T-helper 1 cell treated with Interleukin-12 subunit alpha and Interleukin-12 subunit beta and Interleukin-4 antibody, amounts not matched to agents 30 μg/mL and 1 μg/mL, for 36 hours (primary cell): ENCODE measurements around the gene ZBTB1.

Experiments used
- H3K27ac Mint-ChIP-seq: one replicate; pipeline ENCODE4 v1.8.0; 2021; ENCODE audit warnings: mild to moderate bottlenecking, mixed read lengths
- H3K27me3 Mint-ChIP-seq: one replicate; pipeline ENCODE4 v1.8.0; 2021; ENCODE audit warnings: low read depth, mixed read lengths
- H3K36me3 Mint-ChIP-seq: one replicate; pipeline ENCODE4 v1.8.0; 2021; ENCODE audit warnings: low read depth, mixed read lengths
- H3K4me1 Mint-ChIP-seq: one replicate; pipeline ENCODE4 v1.8.0; 2021; ENCODE audit warnings: low read depth, mixed read lengths
- H3K4me3 Mint-ChIP-seq: one replicate; pipeline ENCODE4 v1.8.0; 2021; ENCODE audit warnings: mild to moderate bottlenecking, moderate library complexity, mixed read lengths
- H3K9me3 Mint-ChIP-seq: one replicate; pipeline ENCODE4 v1.8.0; 2021; ENCODE audit warnings: mixed read lengths

ZBTB1 gene

GRCh38 chr14:64476438-64476837 lies 28.1 kb upstream of the ZBTB1 start:
- Mint-ChIP-seq H3K27me3 (no peaks in the 10 kb centered on the region), H3K27ac (no peak overlapping the region), H3K4me1 (peaks cover 9% of the 10 kb centered on the region), H3K36me3 (peaks cover 2% of the 10 kb centered on the region), H3K9me3 (no peaks in the 10 kb centered on the region), H3K4me3 (no peak overlapping the region)

GRCh38 chr14:64478634-64479250 lies 25.8 kb upstream of the ZBTB1 start:
- Mint-ChIP-seq H3K4me3 (no peak overlapping the region), H3K36me3 (peaks cover 4% of the 10 kb centered on the region), H3K27ac (no peak overlapping the region), H3K27me3 (no peaks in the 10 kb centered on the region), H3K9me3 (no peaks in the 10 kb centered on the region), H3K4me1 (peaks cover 11% of the 10 kb centered on the region)

- H3K4me1 Mint-ChIP-seq: peaks cover 21% of the 10 kb centered on the region
- H3K27ac Mint-ChIP-seq: no peak overlapping the region
- H3K9me3 Mint-ChIP-seq: no peaks in the 10 kb centered on the region
- no peak overlapping the region for H3K4me3 Mint-ChIP-seq
- no peaks in the 10 kb centered on the region for H3K27me3 Mint-ChIP-seq
- peaks cover 38% of the 10 kb centered on the region for H3K36me3 Mint-ChIP-seq
Observed at GRCh38 chr14:64488590-64489099, 15.9 kb upstream of the ZBTB1 start.

GRCh38 chr14:64491637-64492036 lies 12.9 kb upstream of the ZBTB1 start:
- Mint-ChIP-seq H3K27me3 (no peaks in the 10 kb centered on the region), H3K9me3 (no peaks in the 10 kb centered on the region), H3K27ac (peak overlapping the region; percentile 26), H3K36me3 (peaks cover 45% of the 10 kb centered on the region), H3K4me3 (no peak overlapping the region), H3K4me1 (peaks cover 29% of the 10 kb centered on the region)

GRCh38 chr14:64493455-64493854 lies 11.1 kb upstream of the ZBTB1 start:
- Mint-ChIP-seq H3K27me3 (no peaks in the 10 kb centered on the region), H3K4me1 (peaks cover 36% of the 10 kb centered on the region)

GRCh38 chr14:64495252-64495651 lies 9.3 kb upstream of the ZBTB1 start:
- Mint-ChIP-seq H3K27ac (no peak overlapping the region), H3K27me3 (no peaks in the 10 kb centered on the region), H3K4me3 (no peak overlapping the region)

More at GRCh38 chr14:64493455-64493854, 11.1 kb upstream of the ZBTB1 start:
- H3K27ac Mint-ChIP-seq: no peak overlapping the region
- peaks cover 38% of the 10 kb centered on the region for H3K36me3 Mint-ChIP-seq
- H3K4me3 Mint-ChIP-seq: no peak overlapping the region
- H3K9me3 Mint-ChIP-seq: no peaks in the 10 kb centered on the region

GRCh38 chr14:64496764-64497163 lies 7.8 kb upstream of the ZBTB1 start:
- H3K36me3 Mint-ChIP-seq: peaks cover 30% of the 10 kb centered on the region
- H3K27ac Mint-ChIP-seq: peak overlapping the region; percentile 26
- H3K4me3 Mint-ChIP-seq: no peak overlapping the region
- peaks cover 38% of the 10 kb centered on the region for H3K4me1 Mint-ChIP-seq
- no peaks in the 10 kb centered on the region for H3K9me3 Mint-ChIP-seq
- H3K27me3 Mint-ChIP-seq: no peaks in the 10 kb centered on the region

More at GRCh38 chr14:64495252-64495651, 9.3 kb upstream of the ZBTB1 start:
- Mint-ChIP-seq H3K9me3 (no peaks in the 10 kb centered on the region), H3K36me3 (peaks cover 39% of the 10 kb centered on the region), H3K4me1 (peaks cover 43% of the 10 kb centered on the region)

- Mint-ChIP-seq H3K4me1 (peaks cover 40% of the 10 kb centered on the region), H3K9me3 (no peaks in the 10 kb centered on the region), H3K27ac (peak overlapping the region; percentile 63), H3K4me3 (peak overlapping the region; percentile 45), H3K27me3 (no peaks in the 10 kb centered on the region), H3K36me3 (peaks cover 29% of the 10 kb centered on the region)
Observed at GRCh38 chr14:64500088-64500487, 4.5 kb upstream of the ZBTB1 start.

- H3K9me3 Mint-ChIP-seq: no peaks in the 10 kb centered on the region
- H3K4me3 Mint-ChIP-seq: peak overlapping the region; percentile 100
- peaks cover 34% of the 10 kb centered on the region for H3K36me3 Mint-ChIP-seq
- no peaks in the 10 kb centered on the region for H3K27me3 Mint-ChIP-seq
- H3K4me1 Mint-ChIP-seq: peaks cover 45% of the 10 kb centered on the region
- peak overlapping the region; percentile 100 for H3K27ac Mint-ChIP-seq
Observed at GRCh38 chr14:64501411-64502171, 3.0 kb upstream of the ZBTB1 start.

GRCh38 chr14:64502456-64502855 lies 2.1 kb upstream of the ZBTB1 start:
- peaks cover 34% of the 10 kb centered on the region for H3K36me3 Mint-ChIP-seq
- H3K27me3 Mint-ChIP-seq: no peaks in the 10 kb centered on the region
- peak overlapping the region; percentile 100 for H3K4me3 Mint-ChIP-seq
- H3K27ac Mint-ChIP-seq: peak overlapping the region; percentile 100
- no peaks in the 10 kb centered on the region for H3K9me3 Mint-ChIP-seq
- peaks cover 49% of the 10 kb centered on the region for H3K4me1 Mint-ChIP-seq

GRCh38 chr14:64502887-64503433 lies 1.6 kb upstream of the ZBTB1 start:
- Mint-ChIP-seq H3K9me3 (no peaks in the 10 kb centered on the region), H3K36me3 (peaks cover 31% of the 10 kb centered on the region), H3K4me1 (peaks cover 50% of the 10 kb centered on the region), H3K27me3 (no peaks in the 10 kb centered on the region), H3K4me3 (peak overlapping the region; percentile 100), H3K27ac (peak overlapping the region; percentile 100)

- Mint-ChIP-seq H3K4me3 (peak within 1 kb of the TSS; percentile 100), H3K27ac (peak within 1 kb of the TSS; percentile 100), H3K4me1 (peaks cover 54% of the 10 kb centered on the region), H3K27me3 (no peaks in the 10 kb centered on the region), H3K36me3 (peaks cover 31% of the 10 kb centered on the region), H3K9me3 (no peaks in the 10 kb centered on the region)
Observed at GRCh38 chr14:64503434-64504309, 898 bp upstream of the ZBTB1 start, which contains the start of gene ZBTB25. Gene ZBTB25 (minus strand): TSS chr14:64503838. CDS start chr14:64490533, 13,305 bp downstream.

GRCh38 chr14:64504897-64505794 lies 576 bp downstream of the ZBTB1 start:
- Mint-ChIP-seq H3K27ac (peak overlapping the region; percentile 100), H3K36me3 (peaks cover 26% of the 10 kb centered on the region), H3K9me3 (no peaks in the 10 kb centered on the region), H3K27me3 (no peaks in the 10 kb centered on the region), H3K4me3 (peak overlapping the region; percentile 100), H3K4me1 (peaks cover 58% of the 10 kb centered on the region)
